GM18517 (cell line): ENCODE results near the gene SCRN2.

Experiments used
- ATAC-seq: cut with Tn5 transposase; IDR thresholded peaks from one replicate; pipeline ENCODE4 v1.9.1; 2021; ENCODE audit warnings: mild to moderate bottlenecking, moderate library complexity; ENCODE audit not compliant: unreplicated experiment

Gene SCRN2

DNA sequence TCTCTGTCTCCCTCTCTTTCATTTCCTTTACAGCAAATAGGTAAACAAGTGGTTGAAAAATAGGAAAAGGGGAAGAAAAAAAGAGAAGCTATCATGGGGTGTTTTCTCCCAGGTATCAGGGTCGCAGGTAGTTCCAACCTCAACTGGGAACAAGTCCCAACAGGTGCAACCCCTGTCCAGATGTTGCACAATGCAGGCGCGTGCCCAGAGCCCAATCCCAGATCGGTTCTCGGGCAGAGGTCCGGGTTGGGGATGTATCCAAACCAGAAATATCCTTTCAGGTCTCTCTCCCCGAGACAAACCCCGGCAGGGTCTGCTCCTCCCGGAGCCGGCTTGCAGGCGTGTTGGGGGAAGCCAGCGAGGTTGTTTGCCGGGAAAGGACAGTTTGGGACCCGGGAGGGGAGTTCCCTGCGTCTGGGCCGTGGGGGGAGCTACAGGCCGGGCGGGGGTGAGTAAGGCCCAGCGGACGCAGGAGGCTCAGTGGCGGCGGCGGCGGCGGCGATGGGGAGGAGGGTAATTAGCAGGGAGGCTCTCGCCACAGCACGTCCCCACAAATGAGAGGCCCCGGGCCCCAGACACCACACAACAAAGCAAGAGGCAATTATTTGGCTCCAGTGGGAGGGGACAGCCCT is 31.1 kb upstream of the SCRN2 start:
- no peak for ATAC-seq

DNA sequence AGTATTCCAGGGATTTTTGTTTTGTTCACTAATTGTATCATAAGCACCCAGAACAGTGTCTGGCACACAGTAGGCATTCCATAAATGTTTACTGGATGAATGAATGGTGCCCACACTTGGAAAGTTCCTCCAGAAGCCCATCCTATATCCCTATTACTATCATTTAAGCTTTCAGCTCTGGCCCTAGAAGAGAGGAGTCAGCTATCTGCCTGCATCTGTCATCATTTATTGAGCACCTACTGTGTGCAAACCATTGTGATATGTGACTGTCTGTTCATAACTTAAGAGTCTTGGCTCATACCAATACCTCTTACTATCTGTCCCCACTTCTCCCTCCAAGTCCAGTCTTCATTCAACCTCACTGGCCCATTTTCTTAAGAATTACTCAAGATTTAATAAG is 30.0 kb upstream of the SCRN2 start:
- no peak for ATAC-seq

DNA sequence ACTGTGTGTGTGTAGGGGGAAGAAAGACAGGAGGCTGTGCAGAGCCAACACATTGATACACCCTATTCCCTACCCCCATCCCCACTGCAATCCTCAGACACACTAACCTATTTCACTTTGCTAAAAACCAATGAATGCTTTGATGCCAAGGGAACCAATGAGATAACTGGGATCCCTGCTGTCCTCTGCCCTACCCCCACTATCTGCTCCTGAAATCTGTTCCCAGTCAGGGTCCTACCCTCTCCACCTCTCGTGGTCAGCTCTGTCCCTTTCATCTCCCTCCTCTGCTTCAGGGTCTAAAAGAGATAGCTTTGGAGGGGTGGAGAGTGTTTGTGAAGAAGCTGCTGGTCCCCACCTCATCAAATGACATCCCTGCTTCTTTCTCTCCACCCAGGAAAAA is 29.0 kb upstream of the SCRN2 start:
- no peak for ATAC-seq

DNA sequence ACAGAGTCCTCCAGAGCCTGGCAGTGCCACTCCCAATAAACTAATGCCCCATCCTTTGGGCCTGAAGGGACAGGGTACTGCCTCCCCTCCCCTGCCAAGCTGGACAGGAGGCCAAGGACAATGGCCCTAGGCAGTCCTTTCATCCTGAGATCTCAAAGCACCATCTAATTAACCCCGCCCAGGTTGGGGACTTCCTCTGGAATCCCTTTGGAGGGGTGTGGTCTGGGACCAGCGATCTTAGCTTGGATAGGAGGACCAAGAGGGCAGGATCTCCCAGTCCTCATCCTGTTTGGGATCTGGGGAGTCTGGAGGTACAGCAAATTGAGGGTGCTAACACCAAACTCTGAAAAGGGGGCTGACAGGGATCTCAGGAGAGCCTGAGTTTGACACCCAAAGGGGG is 28.0 kb upstream of the SCRN2 start:
- no peak for ATAC-seq

DNA sequence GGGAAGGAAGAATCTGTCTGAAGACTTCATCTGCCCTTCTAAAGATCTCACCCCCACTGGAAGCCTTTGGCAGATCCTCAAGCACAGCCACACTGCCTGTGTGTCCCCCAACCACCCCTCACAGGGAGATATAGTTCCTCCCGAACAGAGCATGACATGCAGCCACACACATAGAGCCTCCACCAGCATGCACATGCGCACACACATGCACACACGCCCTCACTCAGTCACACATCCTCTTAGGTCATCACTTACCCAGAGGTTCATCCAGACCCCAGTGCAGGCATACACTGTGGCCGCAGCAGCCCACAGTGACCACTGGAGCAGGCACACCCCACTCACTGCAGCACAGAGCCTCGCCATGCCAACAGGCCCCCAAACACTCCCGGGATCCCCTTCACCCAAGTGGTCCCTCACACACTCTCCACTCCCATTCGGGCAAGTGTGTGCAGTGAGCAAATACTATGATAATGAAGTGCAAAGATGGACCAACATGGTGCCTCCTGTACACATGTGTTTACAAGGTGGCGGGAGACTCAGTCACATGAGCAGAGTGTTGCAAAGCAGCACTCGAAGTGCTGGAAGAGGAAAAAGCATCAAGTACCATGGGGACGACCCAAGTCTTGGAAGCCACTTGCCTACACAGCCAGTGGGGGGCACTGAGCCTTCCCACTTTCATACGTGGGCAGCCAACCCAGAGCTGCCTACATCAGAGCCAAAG is 26.9 kb upstream of the SCRN2 start:
- no peak for ATAC-seq

DNA sequence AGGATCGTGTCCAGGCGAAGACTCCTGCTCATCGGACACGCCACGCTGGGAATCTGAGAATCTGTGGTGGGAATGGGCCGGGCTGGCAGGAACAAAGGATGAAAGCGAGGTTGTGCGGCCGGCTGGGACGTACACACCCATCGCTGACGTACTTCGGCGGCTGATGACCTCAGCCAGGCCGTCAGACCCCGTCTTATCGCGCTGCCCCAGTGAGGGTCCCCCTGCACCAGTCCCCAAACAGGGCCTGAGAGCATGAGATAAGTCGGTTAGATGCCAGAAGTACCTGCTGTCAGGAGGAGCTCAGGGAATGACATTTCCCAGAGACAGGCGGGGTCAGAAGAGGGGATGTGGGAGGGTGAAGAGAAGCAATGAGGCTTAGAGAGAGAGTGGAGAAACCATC is 25.9 kb upstream of the SCRN2 start:
- no peak for ATAC-seq

DNA sequence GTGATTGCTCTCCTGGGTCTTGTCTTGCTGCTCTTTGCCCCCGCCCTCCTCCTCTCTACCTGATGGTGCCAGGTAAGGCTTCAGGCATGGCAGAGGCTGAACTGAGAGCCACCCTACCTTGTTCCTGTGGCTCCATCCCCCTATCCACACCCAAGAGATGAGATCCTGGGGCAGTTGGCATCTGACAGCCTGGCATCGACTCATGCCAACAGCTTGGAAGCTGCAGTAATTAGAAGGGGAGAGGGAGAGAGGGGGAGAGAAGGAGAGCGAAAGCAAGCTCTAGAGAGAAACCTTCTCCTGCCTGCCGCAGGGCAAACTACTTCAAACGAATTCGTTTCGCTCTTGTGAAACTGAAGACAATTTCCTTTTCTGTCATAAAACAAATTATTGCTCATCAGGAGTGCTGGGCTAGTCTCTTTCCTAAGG is 23.7 kb upstream of the SCRN2 start:
- no peak for ATAC-seq

DNA sequence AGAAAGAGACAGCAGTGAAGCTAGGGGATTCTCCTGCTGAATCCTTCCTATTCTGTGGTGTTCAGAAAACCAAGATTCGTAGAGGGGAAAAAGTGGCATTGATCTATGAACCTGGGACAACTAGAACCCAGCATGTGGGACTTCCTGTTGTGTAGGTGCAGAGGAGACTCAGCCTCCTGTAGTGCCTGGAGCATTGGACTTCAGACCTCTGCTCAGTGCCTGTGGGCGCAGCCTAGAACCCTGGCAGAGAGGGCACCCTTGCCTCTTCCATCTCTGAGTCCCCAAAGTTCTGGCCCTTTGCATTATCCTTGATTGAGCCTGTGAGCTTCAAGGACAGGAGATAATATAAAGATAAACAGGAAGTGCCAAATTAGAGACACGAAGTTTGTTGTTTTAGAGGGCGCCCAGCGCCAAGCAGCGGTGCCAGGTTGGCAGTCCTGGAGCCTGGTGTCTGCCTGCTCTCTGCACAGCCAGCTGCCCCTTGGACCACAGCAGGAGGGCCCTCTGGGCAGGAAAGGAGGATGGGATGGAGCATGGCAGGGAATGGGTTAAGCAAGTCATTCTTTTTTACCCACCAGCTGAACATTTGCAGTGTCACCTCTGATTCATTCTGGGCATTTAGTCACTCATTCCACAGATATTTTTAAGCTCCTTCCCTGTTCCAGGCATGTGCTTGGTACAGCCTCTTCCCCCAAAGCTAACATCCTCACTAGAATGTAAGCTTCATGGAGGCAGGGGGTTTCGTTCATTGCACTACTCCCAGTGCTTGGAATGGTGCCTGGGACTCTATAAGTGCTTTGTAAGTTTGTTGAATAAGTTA is 21.8 kb upstream of the SCRN2 start:
- no peak for ATAC-seq

DNA sequence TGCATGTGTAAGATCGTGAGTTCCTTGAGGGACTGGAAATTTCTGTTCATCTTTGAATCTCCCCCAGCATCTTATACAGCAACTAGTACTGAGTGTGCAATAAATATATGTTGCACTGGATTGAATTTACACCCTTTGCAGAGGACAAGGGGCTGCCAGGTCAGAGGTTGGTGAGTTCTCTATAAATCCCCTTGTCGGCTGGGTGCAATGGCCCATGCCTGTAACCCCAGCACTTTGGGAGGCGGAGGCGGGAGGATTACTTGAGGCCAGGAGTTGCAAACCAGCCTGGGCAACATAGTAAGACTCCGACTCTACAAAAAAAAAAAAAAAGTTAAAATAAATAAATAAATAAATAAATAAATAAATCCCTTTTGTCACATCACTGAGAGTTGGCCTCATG is 19.3 kb upstream of the SCRN2 start:
- no peak for ATAC-seq

DNA sequence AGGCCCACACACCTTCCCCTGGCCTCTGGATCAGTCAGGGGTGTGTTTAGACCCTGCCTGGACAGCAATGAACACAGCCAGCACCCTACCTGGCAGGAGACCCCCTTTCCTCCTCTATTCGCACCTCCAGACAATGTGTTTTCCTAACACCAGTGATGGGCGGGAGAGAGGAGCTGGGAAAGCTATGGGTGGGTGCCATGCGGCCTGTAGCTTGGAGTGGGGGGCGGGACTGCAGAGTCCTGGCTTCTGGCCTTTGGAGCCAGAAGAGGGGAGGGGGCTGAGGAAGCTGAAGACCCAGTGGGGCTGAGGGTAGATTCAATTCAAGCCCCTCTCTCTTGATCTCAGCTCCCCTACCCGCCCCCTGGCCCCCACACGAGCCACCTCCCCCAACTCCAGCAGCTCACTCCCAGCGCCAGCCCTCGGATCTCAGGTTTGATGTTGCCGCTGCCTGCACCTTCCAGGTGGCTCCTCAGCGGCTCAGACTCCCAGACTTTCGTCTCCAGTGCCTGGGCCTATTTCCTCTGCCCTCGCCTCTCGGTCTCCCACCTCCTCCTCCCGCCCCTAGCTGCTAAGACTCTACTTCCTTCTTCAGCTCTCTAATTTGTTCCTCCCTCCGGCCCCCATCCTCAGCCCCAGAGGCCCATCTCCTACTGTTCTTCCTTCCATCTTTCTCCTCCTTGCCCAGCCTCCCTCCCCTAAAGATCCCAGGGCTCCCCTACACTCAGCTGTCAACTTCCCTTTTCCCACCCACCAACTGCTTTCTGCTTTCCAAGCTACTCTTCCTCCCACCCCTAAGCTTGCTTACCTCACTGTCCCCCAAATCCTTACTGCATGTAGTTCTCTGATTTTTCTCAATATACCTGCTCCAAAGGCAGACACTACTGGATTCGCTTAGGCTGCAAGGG is 16.7 kb upstream of the SCRN2 start:
- no peak for ATAC-seq

DNA sequence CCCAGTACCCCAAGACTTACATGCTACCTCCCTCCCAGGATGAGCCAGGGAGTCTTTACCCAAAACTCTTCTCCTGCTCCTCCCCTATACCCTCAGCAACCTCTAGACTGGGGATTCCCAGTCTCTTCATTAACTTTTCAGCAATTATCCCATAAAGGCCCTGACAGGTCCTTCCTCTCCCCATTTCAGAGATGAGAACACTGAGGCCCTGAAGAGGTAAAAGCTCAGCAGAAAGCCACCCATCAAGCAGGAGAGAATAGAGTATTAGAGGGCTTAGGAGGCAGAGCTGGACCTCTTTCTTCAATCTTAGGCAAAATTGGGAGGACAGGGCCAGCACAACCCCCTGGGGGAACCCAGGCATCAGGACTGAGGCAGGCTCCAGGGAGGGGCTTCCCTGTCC is 15.8 kb upstream of the SCRN2 start:
- no peak for ATAC-seq

DNA sequence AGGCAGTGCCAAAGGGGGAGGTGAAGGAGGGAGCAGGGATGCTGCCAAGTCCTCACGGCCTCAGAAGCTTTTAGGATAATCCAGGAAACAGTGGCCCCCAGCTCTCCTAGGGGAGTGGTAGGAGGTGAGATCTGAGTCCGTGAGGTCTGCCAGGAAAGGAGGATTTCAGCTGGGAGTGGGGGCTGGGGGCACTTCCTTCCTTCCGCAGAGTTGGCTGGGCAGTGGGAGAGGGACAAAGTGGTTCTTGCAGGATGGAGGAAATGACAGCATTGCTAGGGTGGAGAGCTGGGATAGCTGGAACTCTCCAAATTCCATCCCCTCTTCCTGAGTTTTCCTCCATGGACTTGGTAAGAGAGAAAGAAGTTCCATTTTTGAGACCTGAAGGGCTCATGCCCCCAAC is 14.7 kb upstream of the SCRN2 start:
- no peak for ATAC-seq

DNA sequence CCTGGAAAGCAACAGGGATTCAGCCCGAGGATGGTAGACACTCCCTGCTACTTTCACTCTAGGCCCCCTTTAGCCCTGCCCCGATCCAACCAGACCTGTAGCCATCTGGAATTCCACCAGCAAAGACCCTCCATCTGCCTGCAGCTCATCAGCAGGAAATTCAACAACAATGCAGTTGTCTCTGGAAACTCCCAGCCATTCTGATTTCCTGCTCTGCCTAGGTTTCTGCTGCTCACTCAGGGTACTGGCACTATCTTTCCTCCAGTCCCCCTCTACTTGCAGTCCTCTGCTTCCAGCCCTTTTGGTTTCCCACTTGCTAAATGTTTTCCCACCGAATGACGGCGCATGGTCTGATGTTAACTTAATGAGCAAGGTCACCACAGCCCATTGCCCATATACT is 12.5 kb upstream of the SCRN2 start:
- no peak for ATAC-seq

DNA sequence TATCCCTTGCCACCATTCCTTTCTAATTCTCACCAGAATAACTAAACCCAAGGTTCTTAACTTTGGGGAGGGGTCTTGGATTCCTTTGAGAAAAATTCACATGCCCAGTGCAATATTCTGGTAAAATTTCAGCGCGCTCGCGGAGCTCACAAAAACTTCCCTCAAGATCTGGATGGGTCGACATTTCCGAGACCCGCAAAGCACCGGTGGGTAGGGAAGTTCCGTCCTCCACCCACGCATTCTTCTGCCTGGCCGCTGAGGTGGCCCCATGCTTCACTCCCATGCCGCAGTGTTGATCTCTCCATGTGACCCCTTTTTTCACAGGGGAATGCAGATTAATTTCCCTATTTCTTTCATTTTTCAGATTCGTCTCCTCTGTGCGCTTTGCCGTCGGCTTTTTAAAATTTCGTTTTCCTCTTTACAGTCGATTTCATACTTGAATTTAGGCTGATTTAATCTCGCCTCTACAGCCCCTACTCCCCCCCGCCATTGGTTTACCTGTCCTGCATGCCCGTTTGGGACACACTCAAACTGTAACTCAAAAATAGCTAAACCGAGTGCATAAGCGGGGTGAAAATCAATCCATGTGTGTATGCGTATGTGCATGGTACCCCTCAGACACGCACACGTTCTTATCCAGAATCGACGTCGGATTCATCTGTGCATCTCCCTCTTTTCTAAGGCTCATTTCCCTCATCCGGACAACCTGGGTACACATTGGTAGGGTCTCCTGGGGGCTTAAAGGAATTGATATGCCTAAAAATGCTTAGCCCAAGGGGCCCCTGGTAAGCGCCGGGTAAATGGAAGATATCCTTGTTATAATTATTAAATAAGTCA is 11.3 kb upstream of the SCRN2 start:
- no peak for ATAC-seq

DNA sequence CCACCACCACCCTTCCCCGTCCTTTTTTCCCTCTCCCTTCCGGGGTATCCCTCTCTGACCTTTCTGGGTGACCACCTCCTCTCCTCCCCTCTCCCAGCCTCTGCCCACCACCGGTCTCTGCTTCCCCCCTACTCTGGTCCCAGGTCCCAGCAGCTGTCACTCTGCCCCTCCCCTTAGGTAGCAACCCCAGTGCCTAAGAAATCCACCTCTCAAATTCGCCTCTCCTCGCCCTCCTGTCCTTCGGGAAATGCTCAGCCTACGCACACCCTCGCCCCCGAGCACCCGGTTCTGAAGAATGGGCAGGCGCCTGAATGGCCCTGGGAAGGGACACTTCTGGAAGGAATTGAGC is 10.7 kb upstream of the SCRN2 start:
- no peak for ATAC-seq

DNA sequence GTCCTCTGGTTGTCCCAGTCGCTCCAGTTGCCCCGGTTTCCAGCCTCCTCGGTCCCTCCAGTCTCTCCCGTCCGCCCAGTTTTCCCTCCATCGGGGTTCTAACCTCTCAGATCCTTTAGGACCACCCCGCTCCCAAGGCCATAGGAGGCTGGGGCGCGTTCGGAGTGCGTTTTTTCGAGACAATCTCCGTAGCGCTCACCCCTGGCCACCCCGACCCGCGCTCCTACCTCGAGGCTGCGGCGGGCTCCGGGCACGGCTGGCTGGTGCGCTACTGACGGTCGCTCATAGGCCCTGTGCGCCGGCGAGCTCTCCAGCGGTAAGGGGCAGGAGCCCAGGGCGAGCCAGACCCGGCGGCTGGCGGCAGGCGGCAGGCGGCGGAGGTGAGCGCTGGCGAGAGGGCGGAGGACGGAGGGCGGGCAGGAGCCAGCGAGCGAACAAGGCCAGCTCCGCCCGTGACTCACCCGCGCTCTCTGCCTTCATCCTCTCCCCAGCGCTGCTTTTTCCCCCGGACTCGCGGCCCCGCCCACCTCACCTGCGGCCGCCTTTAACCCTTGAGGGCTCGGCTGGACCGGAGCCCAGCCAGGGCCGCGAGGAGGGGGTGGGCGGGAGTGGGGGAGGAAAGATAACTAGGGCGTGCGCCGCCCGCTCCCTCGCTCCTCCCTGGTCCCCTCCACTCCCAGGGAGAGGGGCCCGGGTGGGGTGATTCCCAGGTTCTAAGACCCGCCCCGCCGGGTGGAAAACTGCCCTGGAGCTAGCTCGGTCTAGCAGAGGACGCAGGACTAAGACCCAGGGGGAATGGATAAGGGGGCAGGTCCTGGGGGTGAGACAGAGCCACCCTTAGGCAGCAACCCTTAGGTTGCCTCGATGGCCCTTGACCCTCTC is 9.9 kb upstream of the SCRN2 start, which contains the start of gene SP6:
SP6 (minus strand) TSS at position 472 of the 882 bp plus-strand sequence. CDS start 2,734 bp downstream, outside the sequence.
- no peak for ATAC-seq

DNA sequence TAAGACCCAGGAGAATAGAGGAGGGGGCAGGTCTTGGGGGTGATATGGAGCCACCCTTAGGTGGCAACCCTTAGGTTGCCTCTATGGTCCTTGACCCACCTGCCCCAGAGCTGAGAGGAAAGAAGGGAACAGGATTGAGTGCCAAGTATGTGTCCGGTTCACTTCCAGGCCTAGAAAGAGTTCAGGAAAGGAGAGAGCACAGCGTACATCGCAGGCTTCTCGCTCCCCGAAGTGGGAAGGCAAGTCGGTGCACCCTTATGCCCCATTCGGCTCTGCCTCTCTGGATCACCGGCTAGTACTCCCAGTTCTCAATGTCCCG is 9.3 kb upstream of the SCRN2 start:
- no peak for ATAC-seq

DNA sequence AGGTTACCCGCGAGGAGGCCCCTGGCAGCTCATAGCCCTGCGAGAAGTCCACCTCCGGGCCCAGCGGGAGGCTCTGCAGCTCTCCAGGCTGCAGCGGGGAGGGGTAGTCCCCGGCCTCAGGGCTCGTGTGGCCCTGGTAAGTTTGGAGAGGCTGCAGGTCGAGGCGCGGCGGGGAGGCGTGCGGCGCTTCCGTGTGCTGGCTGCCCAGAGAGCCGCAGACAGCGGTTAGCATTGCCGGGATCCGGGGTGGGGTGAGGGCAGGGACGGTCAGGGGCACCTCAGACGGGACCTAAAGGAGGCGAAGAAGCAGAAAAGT is 7.1 kb upstream of the SCRN2 start:
- ATAC-seq: no peak
